Thyroid gland (tissue), 4 donors: ENCODE data around the gene COL13A1. TPM values are rescaled to one million over a fixed set of nuclear protein-coding genes. Genes with fewer than 3 reads are reported as not detected.
A peak's percentile ranks its signal among the peaks of the same experiment; 100 is the strongest.

Experiments used
- DNase-seq, 2 donors: peaks; one replicate each; pipeline ENCODE4 v3.0.0-alpha.2; 2019
- H3K27ac ChIP-seq, 3 donors: fragments of 200-600 bp; sonication (generic); 1 replicate in 2 of 3; 2 replicates in 1 of 3; pipeline ENCODE4 v1.5.1; 2016 to 2019; ENCODE audit warnings: mild to moderate bottlenecking in 1 of 3, moderate library complexity in 1 of 3
- H3K27me3 ChIP-seq: fragments of 200-600 bp; sonication (generic); one replicate; pipeline ENCODE4 v1.5.1; 2019
- H3K36me3 ChIP-seq, 2 donors: fragments of 200-600 bp; sonication (generic); one replicate each; pipeline ENCODE4 v1.5.1; 2016 to 2019
- H3K4me1 ChIP-seq, 2 donors: fragments of 200-600 bp; sonication (generic); one replicate each; pipeline ENCODE4 v1.5.1; 2017 to 2019
- H3K4me3 ChIP-seq, 3 donors: fragments of 200-600 bp; sonication (generic); replicated peaks in 1 of 3; 1 replicate in 2 of 3; 2 replicates in 1 of 3; pipeline ENCODE4 v1.5.1; 2016; ENCODE audit warnings: mild to moderate bottlenecking in 1 of 3
- H3K9me3 ChIP-seq: fragments of 200-600 bp; sonication (generic); one replicate; pipeline ENCODE4 v1.5.1; 2017
- POLR2A ChIP-seq, 2 donors: fragments of 450-650 bp; IDR thresholded peaks; one replicate each; pipeline ENCODE4 v1.6.1; 2017; ENCODE audit warnings: antibody characterized with exemption in 2 of 2, mild to moderate bottlenecking in 2 of 2, moderate library complexity in 1 of 2
- WGBS, 2 donors: methylation state at CpG; one replicate each; pipeline ENCODE4 v1.1.5; 2017; 5-methylcytosine and 5-hydroxymethylcytosine counted together
- intact Hi-C: fragments of 100-400 bp; cut with DNase I; formaldehyde crosslinking; loops from one replicate; pipeline ENCODE4 v1.15.1; 2023
- total RNA-seq, 4 donors: library from RNA; depleted of rRNA; stranded (reverse); fragments of >200 nt; gene quantifications; one replicate each; pipeline ENCODE4 v1.2.3, GENCODE V29; 2016
- TF ChIP-seq, protein P1 (sequence below), 6 experiments: fragments of 200-600 bp in 3 of 6; fragments of 450-650 bp in 3 of 6; sonication (generic) in 3 of 6; IDR thresholded peaks; one replicate each; pipeline ENCODE4 v1.5.1; 2016 to 2019; ENCODE audit warnings: antibody characterized with exemption in 6 of 6, mild to moderate bottlenecking in 2 of 6, inconsistent platforms in 1 of 6, moderate library complexity in 1 of 6

The COL13A1 gene
- total RNA-seq, 4 donors from 2014 or later = 0.22 to 2.4 (median 0.41) TPM

DNA sequence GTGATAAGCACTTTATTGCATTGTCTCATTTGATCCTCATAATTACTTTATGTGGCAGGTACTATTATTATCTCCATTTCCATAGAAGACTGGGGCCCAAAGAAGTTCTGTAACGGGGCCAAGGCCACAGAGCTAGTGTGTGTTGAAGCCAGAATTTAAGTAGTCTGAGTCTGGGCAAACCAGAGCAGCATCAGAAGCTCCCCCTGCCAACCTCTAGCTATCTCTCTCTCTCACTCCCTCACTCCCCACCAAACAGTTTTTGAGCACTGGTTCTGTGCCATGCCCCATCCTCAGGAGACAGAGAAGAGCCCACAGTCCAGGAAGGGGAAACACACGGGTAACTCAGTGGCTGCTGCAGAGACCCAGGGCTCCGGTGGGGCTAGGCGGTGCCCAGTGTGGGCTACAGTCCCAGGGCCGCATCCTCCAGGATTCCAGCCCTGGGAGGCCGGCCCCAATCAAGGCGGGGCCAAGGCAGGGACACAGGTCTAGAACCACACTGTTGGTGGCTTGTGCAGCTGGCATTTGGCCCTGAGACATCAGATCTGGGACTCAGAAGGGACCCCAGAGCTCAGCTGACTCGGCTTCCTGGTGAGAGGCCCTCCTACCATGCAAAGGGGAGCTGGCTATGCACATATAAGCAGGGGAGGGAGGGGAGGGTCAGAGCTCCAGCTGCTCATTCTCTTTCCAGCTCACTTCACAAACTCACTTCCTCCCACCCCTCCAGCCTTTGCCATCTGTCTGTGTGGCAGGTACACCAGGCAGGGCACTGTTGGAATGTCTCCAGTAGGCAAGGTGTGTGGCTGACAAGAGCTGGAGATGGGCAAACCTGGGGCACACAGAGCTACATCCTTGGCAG is 34.4 kb downstream of the COL13A1 start:
- no peak overlapping the region for H3K27ac ChIP-seq
- DNase-seq = peak in 1 of 2 donors; percentile 21
- no peak overlapping the region for H3K4me3 ChIP-seq
- H3K9me3 ChIP-seq = no peaks in the 10 kb centered on the region
- WGBS, 2 donors = 60 to 69% methylated on average over 5 to 6 of the region's 8 CpGs
- peaks cover 0 to 6% of the 10 kb centered on the region in 2 donors for H3K4me1 ChIP-seq
- no peaks in the 10 kb centered on the region for H3K27me3 ChIP-seq
- TF ChIP-seq POLR2A (IDR thresholded peaks at IDR 0.05) = no peak
- TF ChIP-seq, protein P1, sequence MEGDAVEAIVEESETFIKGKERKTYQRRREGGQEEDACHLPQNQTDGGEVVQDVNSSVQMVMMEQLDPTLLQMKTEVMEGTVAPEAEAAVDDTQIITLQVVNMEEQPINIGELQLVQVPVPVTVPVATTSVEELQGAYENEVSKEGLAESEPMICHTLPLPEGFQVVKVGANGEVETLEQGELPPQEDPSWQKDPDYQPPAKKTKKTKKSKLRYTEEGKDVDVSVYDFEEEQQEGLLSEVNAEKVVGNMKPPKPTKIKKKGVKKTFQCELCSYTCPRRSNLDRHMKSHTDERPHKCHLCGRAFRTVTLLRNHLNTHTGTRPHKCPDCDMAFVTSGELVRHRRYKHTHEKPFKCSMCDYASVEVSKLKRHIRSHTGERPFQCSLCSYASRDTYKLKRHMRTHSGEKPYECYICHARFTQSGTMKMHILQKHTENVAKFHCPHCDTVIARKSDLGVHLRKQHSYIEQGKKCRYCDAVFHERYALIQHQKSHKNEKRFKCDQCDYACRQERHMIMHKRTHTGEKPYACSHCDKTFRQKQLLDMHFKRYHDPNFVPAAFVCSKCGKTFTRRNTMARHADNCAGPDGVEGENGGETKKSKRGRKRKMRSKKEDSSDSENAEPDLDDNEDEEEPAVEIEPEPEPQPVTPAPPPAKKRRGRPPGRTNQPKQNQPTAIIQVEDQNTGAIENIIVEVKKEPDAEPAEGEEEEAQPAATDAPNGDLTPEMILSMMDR (IDR thresholded peaks at IDR 0.05) = no peak
- intact Hi-C loops = no loop called here
- no peaks in the 10 kb centered on the region for H3K36me3 ChIP-seq

DNA sequence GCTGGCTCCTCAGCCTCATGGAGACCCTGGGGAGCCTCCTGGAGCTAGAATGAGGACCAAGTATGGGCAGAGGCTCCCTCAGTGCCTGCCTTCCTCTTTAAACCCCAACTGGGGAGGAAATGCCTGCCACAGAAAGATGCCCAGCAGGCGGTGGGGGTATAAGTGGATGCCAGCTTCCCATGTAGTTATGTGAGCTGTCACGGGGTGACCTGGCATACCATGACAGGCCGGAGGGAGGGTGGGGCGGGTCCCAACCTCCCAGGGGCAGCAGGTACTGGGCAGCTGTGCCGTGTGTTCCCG is 35.0 kb downstream of the COL13A1 start:
- no peak for DNase-seq
- 88 to 93% methylated on average over 2 to 6 of the region's 6 CpGs for WGBS, 2 donors
- no peak for TF ChIP-seq POLR2A (IDR thresholded peaks at IDR 0.05)
- TF ChIP-seq, protein P1 (IDR thresholded peaks at IDR 0.05) = no peak
- intact Hi-C loops = no loop called here
- no peak overlapping the region for H3K27ac ChIP-seq
- no peak overlapping the region for H3K4me3 ChIP-seq
- no peaks in the 10 kb centered on the region for H3K36me3 ChIP-seq
- no peaks in the 10 kb centered on the region for H3K9me3 ChIP-seq
- no peaks in the 10 kb centered on the region for H3K27me3 ChIP-seq
- H3K4me1 ChIP-seq = peaks cover 0 to 6% of the 10 kb centered on the region in 2 donors

DNA sequence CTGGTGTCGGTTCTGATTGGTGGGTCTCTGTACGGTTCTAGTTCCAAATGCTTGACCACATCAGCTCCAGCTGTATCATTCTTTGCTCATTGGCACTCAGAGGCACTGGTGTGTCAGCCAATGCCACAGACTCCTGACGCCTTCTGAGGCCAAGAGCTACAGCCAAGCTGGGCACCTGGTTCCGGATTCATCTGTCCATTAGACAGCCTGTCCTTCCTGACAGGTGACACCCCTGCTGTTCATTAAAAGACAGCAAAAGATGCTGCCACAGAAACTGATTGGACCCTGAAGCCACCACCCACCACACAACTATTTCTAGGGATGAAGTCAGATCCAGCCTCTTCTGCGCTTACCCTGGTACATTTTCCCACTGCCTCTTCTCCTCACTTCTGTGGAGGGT is 35.6 kb downstream of the COL13A1 start:
- Histone ChIP-seq H3K4me1 (peaks cover 0 to 6% of the 10 kb centered on the region in 2 donors), H3K27me3 (no peaks in the 10 kb centered on the region), H3K9me3 (no peaks in the 10 kb centered on the region), H3K27ac (no peak overlapping the region), H3K36me3 (no peaks in the 10 kb centered on the region), H3K4me3 (no peak overlapping the region)
- 83 to 99% methylated on average over 5 of the region's 5 CpGs for WGBS, 2 donors
- intact Hi-C loops = no loop called here
- DNase-seq = no peak
- no peak for TF ChIP-seq POLR2A (IDR thresholded peaks at IDR 0.05)
- TF ChIP-seq, protein P1 (IDR thresholded peaks at IDR 0.05) = no peak

DNA sequence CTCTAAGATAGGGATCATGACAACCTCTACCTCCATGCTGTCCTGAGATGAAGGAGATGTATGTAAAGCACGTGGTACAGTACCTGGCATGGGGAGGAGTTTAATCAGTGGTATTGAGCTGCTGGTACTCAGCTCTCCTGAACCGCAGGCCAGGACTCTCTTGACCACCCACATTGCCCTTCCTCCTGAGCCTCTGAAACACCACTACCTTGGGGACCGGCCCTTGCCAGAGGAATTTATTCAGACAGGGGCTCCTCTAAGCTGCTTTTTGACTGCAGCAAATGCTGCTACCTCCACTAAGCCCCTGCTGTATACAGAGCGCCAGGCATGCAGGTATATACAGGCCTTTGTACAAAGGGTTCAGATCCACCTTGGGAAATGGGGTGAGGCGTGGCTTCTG is 36.7 kb downstream of the COL13A1 start:
- no peak for DNase-seq
- intact Hi-C loops = no loop called here
- no peak for TF ChIP-seq POLR2A (IDR thresholded peaks at IDR 0.05)
- TF ChIP-seq, protein P1 (IDR thresholded peaks at IDR 0.05) = no peak
- Histone ChIP-seq H3K4me3 (no peak overlapping the region), H3K4me1 (peaks cover 0 to 6% of the 10 kb centered on the region in 2 donors), H3K36me3 (no peaks in the 10 kb centered on the region), H3K9me3 (no peaks in the 10 kb centered on the region), H3K27ac (no peak overlapping the region), H3K27me3 (no peaks in the 10 kb centered on the region)
- 90 to 95% methylated on average over 5 of the region's 5 CpGs for WGBS, 2 donors

DNA sequence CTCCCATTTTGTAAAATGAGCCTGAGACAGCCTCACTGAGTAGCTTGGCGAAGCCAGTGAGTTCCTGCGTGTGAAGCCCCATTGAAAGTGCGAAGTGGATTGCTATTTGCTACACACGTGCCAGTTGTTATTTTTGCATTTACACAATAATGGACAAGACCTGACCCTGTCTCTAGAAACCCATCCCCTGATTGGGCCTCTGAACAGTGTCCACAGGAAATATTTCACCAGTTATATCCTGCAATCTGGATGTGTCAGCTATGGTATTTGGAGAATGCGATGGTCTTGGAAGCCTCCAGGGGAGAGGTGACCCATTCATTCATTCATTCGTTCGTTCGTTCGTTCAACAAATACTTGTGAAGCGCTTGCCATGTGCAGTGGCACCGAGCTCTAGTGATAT is 37.1 kb downstream of the COL13A1 start:
- no peak overlapping the region for H3K4me3 ChIP-seq
- H3K27ac ChIP-seq = no peak overlapping the region
- no peaks in the 10 kb centered on the region for H3K27me3 ChIP-seq
- no peak for DNase-seq
- H3K4me1 ChIP-seq = peaks cover 0 to 6% of the 10 kb centered on the region in 2 donors
- no peaks in the 10 kb centered on the region for H3K9me3 ChIP-seq
- intact Hi-C loops = no loop called here
- 83 to 92% methylated on average over 11 of the region's 11 CpGs for WGBS, 2 donors
- no peaks in the 10 kb centered on the region for H3K36me3 ChIP-seq
- TF ChIP-seq POLR2A (IDR thresholded peaks at IDR 0.05) = no peak
- TF ChIP-seq, protein P1 (IDR thresholded peaks at IDR 0.05) = no peak
